GM19468 (cell line): ENCODE data around the gene GADL1.

Source experiments
- ATAC-seq: cut with Tn5 transposase; IDR thresholded peaks from one replicate; pipeline ENCODE4 v1.9.1; 2021; ENCODE audit warnings: mild to moderate bottlenecking, moderate library complexity, moderate number of reproducible peaks; ENCODE audit not compliant: unreplicated experiment; ENCODE audit errors: extremely low read depth

The GADL1 gene

GRCh38 chr3:30894521-30895251 is at the start of gene GADL1:
Gene GADL1, minus strand, starts transcription at chr3:30894661. Its CDS starts 47 bp downstream, at chr3:30894614.
- ATAC-seq: no peak

DNA sequence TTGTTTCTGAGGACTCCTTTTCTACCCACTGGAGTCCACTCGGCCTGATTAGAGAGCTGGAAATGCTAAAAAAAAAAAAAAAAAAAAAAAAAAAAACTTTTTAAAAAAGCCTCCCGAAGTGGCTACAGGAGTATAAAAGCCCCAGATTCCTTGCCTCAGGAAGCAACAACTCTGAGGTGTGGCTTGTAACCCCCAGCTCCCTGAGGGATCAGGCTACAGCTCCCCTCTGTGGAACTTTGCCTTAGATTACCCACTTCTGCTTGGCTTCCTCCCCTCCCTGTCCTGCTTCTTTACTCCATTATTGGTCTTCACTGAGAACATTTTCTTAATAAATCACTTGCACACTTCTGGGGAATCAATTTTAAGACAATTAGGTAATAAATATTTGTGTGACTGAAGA is 49.7 kb upstream of the GADL1 start:
- ATAC-seq: no peak

GRCh38 chr3:30943206-30943605 is 48.7 kb upstream of the GADL1 start:
- no peak for ATAC-seq

- no peak for ATAC-seq
These were observed 46.9 kb upstream of the GADL1 start for GRCh38 chr3:30941342-30941741.

DNA sequence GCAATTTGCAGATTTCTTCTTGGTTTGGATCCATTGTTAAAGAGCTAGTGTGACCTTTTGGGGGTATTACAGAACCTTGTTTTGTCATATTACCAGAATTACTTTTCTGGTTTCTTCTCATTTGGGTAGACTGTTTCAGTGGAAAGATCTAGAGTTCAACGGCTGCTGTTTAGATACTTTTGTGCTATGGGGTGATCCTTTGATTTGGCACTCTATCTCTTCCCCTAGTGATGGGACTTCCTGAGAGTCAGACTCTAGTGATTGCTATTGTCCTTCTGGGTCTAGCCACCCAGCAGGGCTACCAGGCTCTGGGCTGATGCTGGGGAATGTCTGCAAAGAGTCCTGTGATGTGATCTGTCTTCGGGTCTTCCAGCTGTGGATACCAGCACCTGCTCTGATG is 46.3 kb upstream of the GADL1 start:
- no peak for ATAC-seq

GRCh38 chr3:30934208-30934550 is 39.7 kb upstream of the GADL1 start:
- no peak for ATAC-seq

GRCh38 chr3:30933478-30934207 is 39.2 kb upstream of the GADL1 start:
- ATAC-seq: no peak

DNA sequence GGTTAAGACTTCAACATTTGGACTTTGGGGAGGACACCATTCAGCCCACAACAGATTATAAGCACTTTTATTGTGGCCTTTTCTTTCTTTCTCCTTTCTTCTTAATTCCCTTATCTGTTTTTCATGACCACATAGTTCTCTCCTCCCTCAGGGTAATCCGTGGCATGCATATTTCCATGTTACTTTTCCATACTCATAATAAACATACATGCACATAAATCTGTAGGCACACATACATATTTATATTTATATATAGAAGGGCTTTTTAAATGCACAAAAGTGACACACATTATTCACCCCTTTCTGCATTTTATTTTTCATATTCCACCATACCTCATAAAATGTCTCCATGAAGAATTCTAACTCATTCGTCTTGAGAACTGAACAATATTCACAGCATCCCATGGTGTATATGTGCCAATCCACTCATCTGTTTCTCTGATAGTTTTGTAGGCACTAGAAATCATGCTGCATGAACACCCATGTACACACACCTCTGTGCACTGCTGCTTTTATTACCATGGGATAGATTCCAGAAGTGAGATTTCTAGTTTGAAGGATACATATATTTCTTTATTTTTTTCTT is 38.1 kb upstream of the GADL1 start:
- ATAC-seq: no peak

GRCh38 chr3:30924763-30925162 is 30.3 kb upstream of the GADL1 start:
- ATAC-seq: no peak

DNA sequence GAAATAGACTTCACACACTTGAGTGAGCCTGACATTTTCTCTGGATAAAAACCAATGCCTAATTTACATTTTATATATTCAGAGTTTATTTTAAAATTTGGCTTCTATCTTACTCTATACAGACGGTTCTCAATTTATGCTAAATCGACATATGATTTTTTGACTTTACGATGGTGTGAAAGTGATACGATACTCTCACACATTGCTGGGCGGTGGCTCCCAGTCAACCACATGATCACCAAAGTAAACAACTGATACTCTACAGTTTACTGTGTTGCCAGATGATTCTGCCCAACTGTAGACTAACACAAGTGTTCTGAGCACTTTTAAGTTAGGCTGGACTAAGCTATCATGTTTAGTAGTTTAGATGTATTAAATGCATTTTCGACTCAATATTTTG is 25.1 kb upstream of the GADL1 start:
- no peak for ATAC-seq

DNA sequence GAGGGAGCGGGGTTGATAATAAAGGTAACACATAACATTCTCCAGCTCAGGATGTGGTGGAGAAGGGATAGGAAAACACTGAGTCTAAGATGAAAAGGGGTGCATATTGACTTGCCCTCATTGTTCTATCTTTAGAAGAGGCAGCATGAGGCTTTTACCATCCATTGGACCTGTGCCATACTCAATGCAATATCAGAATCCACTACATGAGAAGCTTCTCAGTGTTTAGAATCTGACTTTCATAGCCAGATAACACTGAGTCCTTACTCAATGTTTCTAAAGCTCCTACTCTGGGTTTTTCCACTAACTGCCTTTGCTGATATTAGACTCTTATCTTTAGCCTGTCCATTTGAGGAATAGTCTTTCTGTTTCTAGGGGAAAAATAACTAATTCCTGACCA is 24.3 kb upstream of the GADL1 start:
- ATAC-seq: no peak

DNA sequence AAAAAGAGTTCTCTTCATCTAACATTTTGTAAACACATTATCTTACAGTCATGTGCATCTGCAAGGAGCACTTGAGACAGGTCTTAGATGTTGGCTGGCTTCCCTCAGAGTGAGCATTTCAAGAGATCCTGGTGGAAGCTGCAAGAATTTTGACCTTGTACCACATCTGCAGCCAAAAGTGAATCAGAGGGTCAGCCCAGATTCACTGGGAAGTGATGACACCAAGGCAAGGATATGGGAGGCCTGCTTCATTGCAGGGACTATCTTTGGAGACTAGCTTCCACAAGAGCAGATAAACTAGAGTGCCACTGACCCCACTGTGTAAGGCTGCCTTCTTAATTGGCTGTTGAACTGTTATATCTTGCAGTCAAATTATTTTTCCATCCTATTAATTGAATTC is 21.3 kb upstream of the GADL1 start:
- no peak for ATAC-seq

DNA sequence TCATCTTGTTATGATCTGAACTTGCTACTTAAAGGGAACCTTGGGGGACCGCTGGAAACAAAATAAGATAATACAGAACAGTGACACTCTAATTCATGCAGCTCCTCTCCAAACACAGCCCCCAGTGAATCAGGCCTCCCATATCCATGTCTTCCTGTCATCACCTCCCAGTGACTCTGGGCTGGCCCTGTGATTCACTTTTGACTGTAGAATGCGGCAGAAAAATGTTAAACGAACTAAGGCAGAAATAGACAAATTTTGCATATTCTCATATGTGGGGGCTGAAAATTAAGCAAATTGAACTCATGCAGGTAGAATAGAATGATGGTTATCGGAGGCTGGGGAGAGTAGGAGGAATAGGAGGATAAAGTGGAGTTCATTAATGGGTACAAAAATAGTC is 20.2 kb upstream of the GADL1 start:
- no peak for ATAC-seq

DNA sequence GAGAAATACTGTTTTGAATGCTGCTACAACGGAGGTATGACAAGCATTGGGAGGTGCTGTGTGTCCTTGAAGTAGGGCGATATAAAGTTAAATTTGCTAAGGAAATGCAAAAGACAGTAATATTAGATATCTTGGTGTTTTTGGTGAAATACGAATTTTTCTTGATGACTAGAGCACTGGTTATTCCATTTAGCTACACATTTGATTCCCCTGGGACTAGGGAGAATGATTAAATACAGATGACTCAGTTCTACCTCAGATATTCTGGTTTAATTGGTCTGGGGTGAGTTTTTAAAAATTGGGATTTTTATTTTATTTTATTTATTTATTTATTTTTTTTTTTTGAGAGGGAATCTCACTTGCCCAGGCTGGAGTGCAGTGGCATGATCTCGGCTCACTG is 18.7 kb upstream of the GADL1 start:
- ATAC-seq: no peak

- ATAC-seq: no peak
These were observed 17.8 kb upstream of the GADL1 start for GRCh38 chr3:30912301-30912700.

- ATAC-seq: no peak
These were observed 14.1 kb upstream of the GADL1 start for GRCh38 chr3:30908456-30909037.

- no peak for ATAC-seq
These were observed 10.5 kb upstream of the GADL1 start for GRCh38 chr3:30904996-30905395.

DNA sequence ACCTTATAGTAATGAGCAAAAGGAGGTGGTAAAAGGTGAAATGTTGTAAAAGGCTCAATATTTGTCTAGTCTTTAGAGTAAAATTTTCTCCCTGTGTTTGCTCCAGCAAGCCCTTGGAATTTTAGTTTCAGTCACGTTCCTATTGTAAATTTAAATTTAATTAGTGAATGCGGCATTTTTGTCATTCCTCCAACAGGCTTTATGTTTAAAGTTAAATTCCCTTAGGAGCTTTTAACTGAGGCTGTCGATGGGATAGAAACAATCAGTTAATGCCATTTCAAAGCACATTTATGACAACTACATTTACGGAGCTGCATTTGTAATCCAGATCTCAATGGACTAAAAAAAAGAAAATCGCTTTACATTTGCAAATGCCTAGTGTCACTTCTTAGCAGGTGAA is 868 bp upstream of the GADL1 start:
- no peak for ATAC-seq

DNA sequence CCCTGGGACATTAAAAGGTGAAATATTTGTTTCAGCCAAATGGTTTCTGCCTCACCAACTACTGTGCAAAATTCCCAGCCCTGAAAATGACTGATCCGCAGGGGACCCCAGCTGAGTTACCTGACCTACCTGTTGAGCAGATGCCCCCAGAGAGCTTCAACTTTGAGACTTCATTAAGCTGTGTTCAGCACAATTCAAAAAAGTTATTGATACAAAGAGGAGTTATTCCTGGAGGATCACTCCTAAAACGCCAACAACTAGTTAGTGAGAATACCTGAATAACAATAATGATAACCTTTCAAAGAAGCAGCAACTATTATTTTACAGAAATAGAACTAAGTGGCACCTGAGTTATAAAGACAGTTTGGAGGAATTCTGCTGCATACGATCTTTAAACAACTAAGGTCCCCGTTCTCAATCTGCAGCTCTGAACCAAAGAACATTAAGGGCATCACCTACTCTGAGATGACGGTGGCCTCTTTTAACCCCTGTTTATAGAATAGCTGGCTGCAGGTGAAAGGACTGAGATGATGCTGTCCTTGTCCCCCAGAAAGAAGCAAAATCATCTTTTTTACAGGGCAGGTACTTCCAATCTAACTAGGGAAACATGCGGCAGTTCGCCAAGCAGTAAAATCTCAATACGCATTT is 659 bp downstream of the GADL1 start:
- no peak for ATAC-seq

DNA sequence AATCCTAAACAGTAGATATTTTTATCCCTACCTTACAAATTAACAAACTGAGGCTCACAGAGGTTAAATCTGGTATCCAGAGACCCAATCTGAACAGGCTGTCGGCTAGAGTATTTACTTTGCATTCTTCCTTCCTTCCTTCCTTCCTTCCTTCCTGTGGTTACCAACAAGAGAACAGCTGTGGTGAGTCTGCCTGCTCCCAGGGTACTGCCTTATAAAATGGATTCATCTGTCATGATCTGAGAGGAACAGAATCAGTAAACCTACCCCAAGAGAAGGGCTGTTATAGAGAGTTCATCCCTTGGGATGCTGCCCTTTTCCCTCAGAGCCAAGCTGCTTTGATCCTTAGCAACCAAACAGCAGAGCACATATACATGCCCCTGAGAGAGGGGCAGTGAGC is 3.6 kb downstream of the GADL1 start:
- no peak for ATAC-seq

- ATAC-seq: no peak
These were observed 7.6 kb downstream of the GADL1 start for GRCh38 chr3:30886888-30887287.
